ENCODE results near the gene GPR171. TPM values are rescaled to one million over a fixed set of nuclear protein-coding genes. Genes with fewer than 3 reads are reported as not detected.

GPR171 gene
- total and polyA plus RNA-seq, 4 experiments from 2014 or later: 116 to 156 (median 126) TPM

DNA sequence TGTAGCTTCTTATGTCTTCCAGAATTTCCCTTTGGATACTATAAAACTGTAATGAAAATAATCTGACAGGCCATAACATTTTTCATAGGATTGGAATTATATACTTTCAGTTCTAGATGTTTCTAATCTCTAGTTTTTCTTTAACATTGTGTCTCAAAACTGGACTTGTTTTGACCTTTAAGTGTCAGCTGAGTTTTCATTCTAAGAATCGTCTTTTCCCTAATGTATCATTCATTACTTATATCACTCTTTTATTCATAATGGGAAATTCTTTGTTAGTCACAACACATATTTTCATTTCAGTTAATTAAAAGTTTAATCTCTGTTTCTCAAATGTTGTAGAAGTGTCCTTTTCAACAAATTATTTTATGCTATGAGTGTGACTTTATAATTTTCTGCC, 11.9 kb downstream of the GPR171 start:
- ChIA-PET CTCF (ENCODE audit: partially characterized antibody) (no interaction called here), POLR2A (ENCODE audit: partially characterized antibody) (interaction anchor here (2.0 to 4.2 kb wide), 2 partner anchors 10 to 20 kb away, joined by 7 to 30 read pairs; partner anchors contain the start of gene GPR171)
- no peak for DNase-seq
- intact Hi-C loops (cut with micrococcal nuclease): no loop called here
- Histone ChIP-seq H3K27ac (ENCODE audit: low read depth, low read length) (no peak overlapping the region), H3K36me3 (ENCODE audit: insufficient read depth, low read length) (no peaks in the 10 kb centered on the region), H3K9me3 (ENCODE audit: control insufficient read depth in 1 of 2, low read length in 2 of 2) (no peaks in the 10 kb centered on the region), H3K4me1 (ENCODE audit: insufficient read depth, low read length) (peaks cover 4% of the 10 kb centered on the region), H3K27me3 (ENCODE audit: insufficient read depth, low read length) (no peaks in the 10 kb centered on the region), H3K4me3 (ENCODE audit: low read length in 2 of 2) (no peak overlapping the region)
- Mint-ChIP-seq H3K4me1 (peaks cover 12 to 17% (median 14%) of the 10 kb centered on the region in 4 donors), H3K27me3 (no peaks in the 10 kb centered on the region), H3K27ac (no peak overlapping the region), H3K4me3 (no peak overlapping the region), H3K9me3 (peaks cover 0 to 20% (median 5%) of the 10 kb centered on the region in 8 donors), H3K36me3 (peaks cover under 1 to 4% of the 10 kb centered on the region in 2 donors)

GRCh38 chr3:151183265-151183671, 19.7 kb downstream of the GPR171 start:
- ChIA-PET CTCF (ENCODE audit: partially characterized antibody) (interaction anchor here (1.2 to 3.7 kb wide), 5 partner anchors 11 to 99 kb away, joined by 3 to 12 read pairs (median 4); no protein-coding TSS in a partner anchor), POLR2A (ENCODE audit: partially characterized antibody) (interaction anchor here (1.0 to 6.5 kb wide), 8 partner anchors 9 to 420 kb away, joined by 3 to 118 read pairs (median 6); partner anchors contain the start of genes GPR171 and SIAH2)
- peak; percentile 32 to 61 (median 40) for DNase-seq
- no peak overlapping the region for H3K27ac ChIP-seq (ENCODE audit: low read depth, low read length)
- intact Hi-C loops (cut with micrococcal nuclease): loop anchor here (1.0 kb wide), 2 partner anchors 20 to 26 kb away; partner anchors contain the start of gene GPR171
- H3K9me3 Mint-ChIP-seq: no peaks in the 10 kb centered on the region
- H3K4me3 Mint-ChIP-seq: peak overlapping the region; percentile 27 to 84 (median 76)
- peak overlapping the region; percentile 1 to 94 (median 91) for H3K27ac Mint-ChIP-seq
- H3K9me3 ChIP-seq (ENCODE audit: control insufficient read depth in 1 of 2, low read length in 2 of 2): no peaks in the 10 kb centered on the region
- peak overlapping the region in 1 of 2 donors; percentile 33 for H3K4me3 ChIP-seq (ENCODE audit: low read length in 2 of 2)
- no peaks in the 10 kb centered on the region for H3K36me3 ChIP-seq (ENCODE audit: insufficient read depth, low read length)
- peaks cover 23 to 32% (median 25%) of the 10 kb centered on the region in 4 donors for H3K4me1 Mint-ChIP-seq
- H3K4me1 ChIP-seq (ENCODE audit: insufficient read depth, low read length): peaks cover 27% of the 10 kb centered on the region
- H3K27me3 Mint-ChIP-seq: no peaks in the 10 kb centered on the region
- no peaks in the 10 kb centered on the region for H3K27me3 ChIP-seq (ENCODE audit: insufficient read depth, low read length)
- no peaks in the 10 kb centered on the region for H3K36me3 Mint-ChIP-seq

- POLR2A ChIA-PET (ENCODE audit: partially characterized antibody): interaction anchor here (1.0 to 6.5 kb wide), 8 partner anchors 10 to 419 kb away, joined by 3 to 118 read pairs (median 6); partner anchors contain the start of genes GPR171 and SIAH2
- H3K4me3 Mint-ChIP-seq: peak overlapping the region in 5 of 8 donors; percentile 4 to 80 (median 29)
- H3K27ac ChIP-seq (ENCODE audit: low read depth, low read length): no peak overlapping the region
- peaks cover 23 to 32% (median 25%) of the 10 kb centered on the region in 4 donors for H3K4me1 Mint-ChIP-seq
- H3K27ac Mint-ChIP-seq: peak overlapping the region; percentile 1 to 94 (median 88)
- peaks cover 27% of the 10 kb centered on the region for H3K4me1 ChIP-seq (ENCODE audit: insufficient read depth, low read length)
- H3K27me3 Mint-ChIP-seq: no peaks in the 10 kb centered on the region
- H3K27me3 ChIP-seq (ENCODE audit: insufficient read depth, low read length): no peaks in the 10 kb centered on the region
- H3K4me3 ChIP-seq (ENCODE audit: low read length in 2 of 2): no peak overlapping the region
- H3K9me3 ChIP-seq (ENCODE audit: control insufficient read depth in 1 of 2, low read length in 2 of 2): no peaks in the 10 kb centered on the region
- H3K36me3 Mint-ChIP-seq: no peaks in the 10 kb centered on the region
- no peaks in the 10 kb centered on the region for H3K9me3 Mint-ChIP-seq
- H3K36me3 ChIP-seq (ENCODE audit: insufficient read depth, low read length): no peaks in the 10 kb centered on the region
- no peak for DNase-seq
- CTCF ChIA-PET (ENCODE audit: partially characterized antibody): interaction anchor here (1.2 to 3.7 kb wide), 6 partner anchors 11 to 100 kb away, joined by 3 to 12 read pairs (median 4); no protein-coding TSS in a partner anchor
- intact Hi-C loops (cut with micrococcal nuclease): loop anchor here (1.0 kb wide), 2 partner anchors 21 to 27 kb away; partner anchors contain the start of gene GPR171
Measured at GRCh38 chr3:151182349-151183079, 20.5 kb downstream of the GPR171 start.

DNA sequence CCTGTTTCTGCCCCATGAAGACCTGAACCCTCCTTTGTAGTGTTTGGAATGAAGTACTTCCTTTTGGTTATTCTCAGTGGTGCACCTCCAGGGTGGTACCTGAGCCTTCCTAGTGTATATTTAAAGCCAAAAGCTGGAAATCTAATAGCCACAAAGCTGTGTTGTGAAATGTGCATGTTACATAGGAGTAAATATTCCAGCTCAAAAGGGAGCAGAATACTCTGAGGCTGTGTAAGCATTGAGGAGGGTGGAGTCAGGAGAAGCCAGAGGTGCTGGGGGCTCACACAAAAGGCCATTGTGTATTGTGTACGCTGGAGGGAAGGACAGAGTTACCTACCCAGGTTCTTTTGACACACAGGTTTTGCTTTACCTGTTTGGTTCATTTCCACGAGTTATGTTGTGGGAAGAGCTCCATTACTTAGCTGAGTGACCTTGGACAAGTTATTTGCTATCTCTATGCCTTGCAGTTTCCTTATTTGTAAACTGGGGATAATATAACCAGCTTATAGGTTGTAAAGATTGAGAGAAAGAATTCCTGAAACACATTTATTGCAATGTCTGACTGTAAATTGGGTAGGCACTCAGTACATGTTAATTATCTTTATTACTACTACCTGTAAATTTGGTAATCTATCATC, 24.7 kb downstream of the GPR171 start:
- peaks cover 16% of the 10 kb centered on the region for H3K4me1 ChIP-seq (ENCODE audit: insufficient read depth, low read length)
- Mint-ChIP-seq H3K9me3 (no peaks in the 10 kb centered on the region), H3K4me3 (no peak overlapping the region), H3K36me3 (no peaks in the 10 kb centered on the region), H3K4me1 (peaks cover 10 to 24% (median 14%) of the 10 kb centered on the region in 4 donors), H3K27me3 (no peaks in the 10 kb centered on the region), H3K27ac (peak overlapping the region in 2 of 7 donors; percentile 11 to 22)
- ChIA-PET CTCF (ENCODE audit: partially characterized antibody) (interaction anchor here (0.6 to 2.1 kb wide), 6 partner anchors 8 to 49 kb away, joined by 3 to 17 read pairs (median 4); partner anchors contain the start of gene GPR171), POLR2A (ENCODE audit: partially characterized antibody) (interaction anchor here (1.1 to 1.4 kb wide), 2 partner anchors 18 to 22 kb away, joined by 3 read pairs; no protein-coding TSS in a partner anchor)
- intact Hi-C loops (cut with micrococcal nuclease): no loop called here
- H3K27me3 ChIP-seq (ENCODE audit: insufficient read depth, low read length): no peaks in the 10 kb centered on the region
- DNase-seq: no peak
- H3K9me3 ChIP-seq (ENCODE audit: control insufficient read depth in 1 of 2, low read length in 2 of 2): no peaks in the 10 kb centered on the region
- H3K36me3 ChIP-seq (ENCODE audit: insufficient read depth, low read length): no peaks in the 10 kb centered on the region
- no peak overlapping the region for H3K4me3 ChIP-seq (ENCODE audit: low read length in 2 of 2)
- H3K27ac ChIP-seq (ENCODE audit: low read depth, low read length): no peak overlapping the region

GRCh38 chr3:151175952-151176351, 27.1 kb downstream of the GPR171 start:
- ChIA-PET POLR2A (ENCODE audit: partially characterized antibody) (no interaction called here), CTCF (ENCODE audit: partially characterized antibody) (interaction anchor here (0.6 to 1.4 kb wide), 3 partner anchors 9 to 106 kb away, joined by 3 to 6 read pairs (median 4); no protein-coding TSS in a partner anchor)
- DNase-seq: no peak
- Histone ChIP-seq H3K27me3 (ENCODE audit: insufficient read depth, low read length) (no peaks in the 10 kb centered on the region), H3K9me3 (ENCODE audit: control insufficient read depth in 1 of 2, low read length in 2 of 2) (no peaks in the 10 kb centered on the region), H3K4me1 (ENCODE audit: insufficient read depth, low read length) (peaks cover 15% of the 10 kb centered on the region), H3K36me3 (ENCODE audit: insufficient read depth, low read length) (no peaks in the 10 kb centered on the region), H3K4me3 (ENCODE audit: low read length in 2 of 2) (no peak overlapping the region), H3K27ac (ENCODE audit: low read depth, low read length) (no peak overlapping the region)
- no peak overlapping the region for H3K4me3 Mint-ChIP-seq
- intact Hi-C loops (cut with micrococcal nuclease): no loop called here
- no peaks in the 10 kb centered on the region for H3K9me3 Mint-ChIP-seq
- H3K4me1 Mint-ChIP-seq: peaks cover 12 to 27% (median 20%) of the 10 kb centered on the region in 4 donors
- no peaks in the 10 kb centered on the region for H3K36me3 Mint-ChIP-seq
- no peaks in the 10 kb centered on the region for H3K27me3 Mint-ChIP-seq
- H3K27ac Mint-ChIP-seq: no peak overlapping the region

DNA sequence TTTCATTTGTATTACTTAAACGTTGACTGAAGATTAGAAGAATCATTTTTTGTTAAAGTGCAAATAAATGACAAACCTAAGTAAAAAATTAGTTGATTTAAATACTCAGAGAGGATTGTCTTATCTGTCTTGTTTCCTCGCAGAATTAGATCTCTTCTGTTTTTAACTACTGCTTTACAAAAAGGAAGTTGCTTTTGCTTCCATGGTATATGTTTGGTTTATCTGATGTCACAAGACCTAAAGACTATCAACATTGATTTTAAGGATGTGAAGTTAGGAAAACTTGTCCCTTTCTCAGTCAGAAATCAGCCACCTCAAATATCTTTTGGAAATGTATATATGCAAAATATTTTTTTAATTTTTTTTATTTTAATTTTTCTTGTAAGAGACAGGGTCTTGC, 28.7 kb downstream of the GPR171 start:
- H3K27me3 Mint-ChIP-seq: no peaks in the 10 kb centered on the region
- ChIA-PET CTCF (ENCODE audit: partially characterized antibody) (interaction anchor here (1.1 to 1.7 kb wide), 4 partner anchors 11 to 54 kb away, joined by 3 to 5 read pairs (median 4); no protein-coding TSS in a partner anchor), POLR2A (ENCODE audit: partially characterized antibody) (interaction anchor here (1.2 to 3.7 kb wide), 3 partner anchors 9 to 28 kb away, joined by 3 to 41 read pairs (median 5); no protein-coding TSS in a partner anchor)
- intact Hi-C loops (cut with micrococcal nuclease): no loop called here
- no peak for DNase-seq
- H3K9me3 ChIP-seq (ENCODE audit: control insufficient read depth in 1 of 2, low read length in 2 of 2): no peaks in the 10 kb centered on the region
- no peak overlapping the region for H3K4me3 Mint-ChIP-seq
- H3K4me1 ChIP-seq (ENCODE audit: insufficient read depth, low read length): peaks cover 31% of the 10 kb centered on the region
- no peaks in the 10 kb centered on the region for H3K9me3 Mint-ChIP-seq
- peaks cover 23 to 41% (median 32%) of the 10 kb centered on the region in 4 donors for H3K4me1 Mint-ChIP-seq
- H3K36me3 Mint-ChIP-seq: no peaks in the 10 kb centered on the region
- no peaks in the 10 kb centered on the region for H3K27me3 ChIP-seq (ENCODE audit: insufficient read depth, low read length)
- no peak overlapping the region for H3K27ac Mint-ChIP-seq
- H3K4me3 ChIP-seq (ENCODE audit: low read length in 2 of 2): no peak overlapping the region
- H3K27ac ChIP-seq (ENCODE audit: low read depth, low read length): no peak overlapping the region
- no peaks in the 10 kb centered on the region for H3K36me3 ChIP-seq (ENCODE audit: insufficient read depth, low read length)

All from CD4-positive, alpha-beta memory T cell (primary cell).